HUES64 (cell line): ENCODE measurements around the gene PRDX3.
"Not testable (repeated sequence)": the region's sequence is repeated elsewhere in the genome, so short reads cannot be mapped to it uniquely, and the experiment has no call there.

Experiments used
- H3K27ac ChIP-seq: 2 replicates; pipeline ENCODE4 v1.7.0; 2013; ENCODE audit warnings: low read depth, low read length, inconsistent platforms
- H3K27me3 ChIP-seq: 2 replicates; pipeline ENCODE4 v1.6.1; 2013; ENCODE audit warnings: mild to moderate bottlenecking, low read length; ENCODE audit not compliant: insufficient read depth
- H3K36me3 ChIP-seq: 2 replicates; pipeline ENCODE4 v1.6.1; 2013; ENCODE audit warnings: mild to moderate bottlenecking, low read length; ENCODE audit not compliant: insufficient read depth
- H3K4me1 ChIP-seq: 2 replicates; pipeline ENCODE4 v1.6.1; 2013; ENCODE audit warnings: mild to moderate bottlenecking, low read length, moderate library complexity; ENCODE audit not compliant: insufficient read depth
- H3K4me3 ChIP-seq: 2 replicates; pipeline ENCODE4 v1.5.1; 2013; ENCODE audit warnings: mild to moderate bottlenecking, low read length, moderate library complexity
- H3K9ac ChIP-seq: 2 replicates; pipeline ENCODE4 v1.6.1; 2013; ENCODE audit warnings: mild to moderate bottlenecking, low read depth, low read length
- H3K9me3 ChIP-seq: 2 replicates; pipeline ENCODE4 v1.6.1; 2013; ENCODE audit warnings: low read depth, low read length; ENCODE audit not compliant: insufficient read depth
- WGBS: fragments of 150-250, 120-280 bp; methylation state at CpG from one replicate; pipeline ENCODE4 v1.1.7; 2013; ENCODE audit warnings: missing lambda C conversion rate; 5-methylcytosine and 5-hydroxymethylcytosine counted together

The PRDX3 gene

GRCh38 chr10:119183664-119184412 is 5.2 kb upstream of the PRDX3 start:
- WGBS = 92% methylated on average over 9 of the region's 9 CpGs

GRCh38 chr10:119180850-119181400 is 2.3 kb upstream of the PRDX3 start:
- 98% methylated on average over 5 of the region's 7 CpGs for WGBS
- H3K9ac ChIP-seq, H3K27me3 ChIP-seq, H3K9me3 ChIP-seq, H3K27ac ChIP-seq, H3K4me3 ChIP-seq, H3K4me1 ChIP-seq: not testable (repeated sequence)
- peaks cover 13% of the 10 kb centered on the region for H3K36me3 ChIP-seq

More at GRCh38 chr10:119183664-119184412, 5.2 kb upstream of the PRDX3 start:
- no peaks in the 10 kb centered on the region for H3K9me3 ChIP-seq
- H3K4me1 ChIP-seq = peaks cover 3% of the 10 kb centered on the region; the same call in 1 of the 2 replicates
- H3K36me3 ChIP-seq = no peaks in the 10 kb centered on the region
- no peak overlapping the region for H3K4me3 ChIP-seq
- no peaks in the 10 kb centered on the region for H3K27me3 ChIP-seq
- H3K27ac ChIP-seq = no peak overlapping the region
- no peak overlapping the region for H3K9ac ChIP-seq

GRCh38 chr10:119177708-119178371 is 772 bp downstream of the PRDX3 start:
- Histone ChIP-seq H3K36me3 (peaks cover 38% of the 10 kb centered on the region), H3K27me3 (no peaks in the 10 kb centered on the region), H3K27ac (peak overlapping the region; percentile 87), H3K4me3 (peak overlapping the region; percentile 95), H3K4me1 (peaks cover 4% of the 10 kb centered on the region; the same call in 1 of the 2 replicates), H3K9me3 (no peaks in the 10 kb centered on the region), H3K9ac (peak overlapping the region; percentile 95)
- 17% methylated on average over 21 of the region's 21 CpGs for WGBS

GRCh38 chr10:119176166-119176565 is 2.4 kb downstream of the PRDX3 start:
- H3K27me3 ChIP-seq = no peaks in the 10 kb centered on the region
- H3K4me1 ChIP-seq = peaks cover 4% of the 10 kb centered on the region; the same call in 1 of the 2 replicates
- no peak overlapping the region for H3K27ac ChIP-seq
- H3K4me3 ChIP-seq = no peak overlapping the region
- 91% methylated on average over 6 of the region's 6 CpGs for WGBS
- H3K9me3 ChIP-seq = no peaks in the 10 kb centered on the region
- peaks cover 53% of the 10 kb centered on the region for H3K36me3 ChIP-seq
- H3K9ac ChIP-seq = no peak overlapping the region

- WGBS = 88% methylated on average over 2 of the region's 2 CpGs
- Histone ChIP-seq H3K4me1 (peaks cover 3% of the 10 kb centered on the region; the same call in 1 of the 2 replicates), H3K36me3 (peaks cover 71% of the 10 kb centered on the region), H3K9ac (no peak overlapping the region), H3K9me3 (no peaks in the 10 kb centered on the region), H3K27ac (no peak overlapping the region), H3K4me3 (no peak overlapping the region), H3K27me3 (no peaks in the 10 kb centered on the region)
Observed at GRCh38 chr10:119174109-119174508, 4.5 kb downstream of the PRDX3 start.

GRCh38 chr10:119167041-119167440 is 11.6 kb downstream of the PRDX3 start:
- H3K4me3 ChIP-seq = no peak overlapping the region
- no peaks in the 10 kb centered on the region for H3K9me3 ChIP-seq
- no peak overlapping the region for H3K9ac ChIP-seq
- peaks cover 46% of the 10 kb centered on the region for H3K36me3 ChIP-seq
- no peak overlapping the region for H3K27ac ChIP-seq
- peaks cover 4% of the 10 kb centered on the region; the same call in 1 of the 2 replicates for H3K4me1 ChIP-seq
- 78% methylated on average over 8 of the region's 8 CpGs for WGBS
- H3K27me3 ChIP-seq = no peaks in the 10 kb centered on the region

GRCh38 chr10:119166564-119166963 is 12.0 kb downstream of the PRDX3 start:
- WGBS = 67% methylated on average over 8 of the region's 8 CpGs
- Histone ChIP-seq H3K4me1 (peaks cover 4% of the 10 kb centered on the region; the same call in 1 of the 2 replicates), H3K4me3 (peak overlapping the region; percentile 75; the same call in 1 of the 2 replicates), H3K27me3 (no peaks in the 10 kb centered on the region), H3K9ac (no peak overlapping the region), H3K9me3 (no peaks in the 10 kb centered on the region), H3K36me3 (peaks cover 41% of the 10 kb centered on the region), H3K27ac (no peak overlapping the region)

GRCh38 chr10:119166118-119166500 is 12.5 kb downstream of the PRDX3 start:
- peak overlapping the region; percentile 38; the same call in 1 of the 2 replicates for H3K27ac ChIP-seq
- H3K4me1 ChIP-seq = peaks cover 4% of the 10 kb centered on the region; the same call in 1 of the 2 replicates
- WGBS = 75% methylated on average over 7 of the region's 7 CpGs
- H3K36me3 ChIP-seq = peaks cover 37% of the 10 kb centered on the region
- peak overlapping the region; percentile 89; the same call in 1 of the 2 replicates for H3K9ac ChIP-seq
- no peaks in the 10 kb centered on the region for H3K9me3 ChIP-seq
- H3K4me3 ChIP-seq = peak overlapping the region; percentile 75
- no peaks in the 10 kb centered on the region for H3K27me3 ChIP-seq

GRCh38 chr10:119165171-119166117 is 13.2 kb downstream of the PRDX3 start, which contains the start of gene SFXN4:
TSS of gene SFXN4 (minus strand) at chr10:119165714. CDS start at chr10:119165647, 67 bp downstream.
- Histone ChIP-seq H3K9ac (peak within 1 kb of the TSS; percentile 89), H3K9me3 (no peaks in the 10 kb centered on the region), H3K27ac (peak within 1 kb of the TSS; percentile 73), H3K36me3 (peaks cover 33% of the 10 kb centered on the region), H3K4me1 (peaks cover 4% of the 10 kb centered on the region; the same call in 1 of the 2 replicates), H3K27me3 (no peaks in the 10 kb centered on the region), H3K4me3 (peak within 1 kb of the TSS; percentile 75)
- WGBS = 3% methylated on average over 89 of the region's 90 CpGs

- Histone ChIP-seq H3K9ac (no peak overlapping the region), H3K4me1 (peaks cover 4% of the 10 kb centered on the region; the same call in 1 of the 2 replicates), H3K9me3 (no peaks in the 10 kb centered on the region), H3K36me3 (peaks cover 19% of the 10 kb centered on the region), H3K27ac (no peak overlapping the region), H3K27me3 (no peaks in the 10 kb centered on the region), H3K4me3 (no peak overlapping the region)
- 96% methylated on average over 5 of the region's 5 CpGs for WGBS
Observed at GRCh38 chr10:119162452-119163092, 16.0 kb downstream of the PRDX3 start.
